Stimulated activated CD8-positive, alpha-beta memory T cell treated with anti-CD3 and anti-CD28 coated beads, Interleukin-12 subunit alpha, Interleukin-12 subunit beta, amount 100 ng/mL, for 4 hours (primary cell): ENCODE measurements around the gene U2AF2.

Experiments
- DNase-seq: peaks from one replicate; pipeline ENCODE4 v3.0.0-alpha.2; 2020; ENCODE audit warnings: low read depth

U2AF2 gene

DNA sequence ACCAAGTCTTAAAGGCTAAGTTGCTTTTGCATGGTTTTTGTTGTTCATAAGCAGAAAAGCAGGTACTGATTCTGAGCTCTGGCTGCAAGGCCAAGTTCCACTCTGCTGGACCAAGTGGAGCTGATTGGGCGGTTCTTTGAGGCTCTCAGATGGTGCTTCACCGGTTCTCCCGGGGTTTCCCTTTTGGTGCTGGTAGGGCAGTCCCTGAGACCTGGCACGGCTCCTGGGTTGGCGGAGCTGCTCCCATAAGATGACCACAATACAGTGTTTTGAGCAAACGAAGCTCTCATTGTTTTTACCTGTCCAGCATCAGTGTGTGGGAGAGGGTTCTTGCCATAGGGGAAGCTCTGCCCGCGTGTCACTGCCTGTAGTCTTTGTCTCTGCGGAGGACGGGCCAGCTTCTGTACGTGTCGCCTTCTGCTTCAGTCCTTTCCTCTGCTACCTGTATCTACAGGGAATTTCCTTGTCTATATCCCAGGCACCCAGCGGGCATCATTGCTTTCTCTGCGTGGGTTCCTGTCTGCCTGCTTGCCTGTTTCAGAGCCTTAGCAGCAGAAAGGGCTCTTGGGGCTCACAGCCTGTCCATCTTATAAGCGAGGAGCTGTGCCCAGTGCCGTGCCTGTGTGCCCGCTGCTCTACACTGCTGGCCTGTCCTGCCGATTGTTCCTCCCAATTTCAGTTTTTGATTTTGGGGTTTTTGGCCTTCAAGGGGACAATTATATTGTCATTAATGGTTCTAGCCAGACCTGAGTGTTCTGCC is 2.3 kb downstream of the U2AF2 start:
- no peak for DNase-seq

- DNase-seq = no peak
Measured at GRCh38 chr19:55658846-55659459, 4.1 kb downstream of the U2AF2 start.

GRCh38 chr19:55659822-55660221 is 5.0 kb downstream of the U2AF2 start:
- DNase-seq = no peak

DNA sequence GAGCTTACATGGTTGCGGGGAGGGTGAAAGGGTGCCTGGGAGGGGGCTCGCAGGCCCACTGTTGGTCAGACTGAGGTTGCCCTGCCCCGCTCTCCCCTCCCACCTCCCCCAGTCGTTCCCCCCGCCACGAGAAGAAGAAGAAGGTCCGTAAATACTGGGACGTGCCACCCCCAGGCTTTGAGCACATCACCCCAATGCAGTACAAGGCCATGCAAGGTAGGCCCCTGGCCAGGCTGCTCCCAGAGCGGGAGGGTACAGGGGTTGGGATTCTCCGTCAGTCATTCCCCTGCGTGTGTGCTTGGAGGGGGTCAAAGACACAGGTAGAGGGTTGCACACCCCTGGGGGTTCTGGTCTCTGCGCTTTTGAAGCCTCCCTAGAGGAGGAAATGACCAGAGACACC is 5.6 kb downstream of the U2AF2 start:
- DNase-seq = no peak

GRCh38 chr19:55660991-55661390 is 6.2 kb downstream of the U2AF2 start:
- no peak for DNase-seq

GRCh38 chr19:55661826-55662225 is 7.0 kb downstream of the U2AF2 start:
- no peak for DNase-seq

GRCh38 chr19:55663846-55664536 is 9.2 kb downstream of the U2AF2 start:
- DNase-seq = no peak

- no peak for DNase-seq
Measured at GRCh38 chr19:55666343-55667005, 11.6 kb downstream of the U2AF2 start.

GRCh38 chr19:55667006-55667381 is 12.2 kb downstream of the U2AF2 start:
- DNase-seq = no peak

- DNase-seq = no peak
Measured at GRCh38 chr19:55667511-55667910, 12.7 kb downstream of the U2AF2 start.

GRCh38 chr19:55667958-55668357 is 13.1 kb downstream of the U2AF2 start:
- no peak for DNase-seq

GRCh38 chr19:55668603-55669348 is 13.9 kb downstream of the U2AF2 start:
- DNase-seq = no peak

GRCh38 chr19:55669418-55670279 is 14.8 kb downstream of the U2AF2 start:
- DNase-seq = no peak

DNA sequence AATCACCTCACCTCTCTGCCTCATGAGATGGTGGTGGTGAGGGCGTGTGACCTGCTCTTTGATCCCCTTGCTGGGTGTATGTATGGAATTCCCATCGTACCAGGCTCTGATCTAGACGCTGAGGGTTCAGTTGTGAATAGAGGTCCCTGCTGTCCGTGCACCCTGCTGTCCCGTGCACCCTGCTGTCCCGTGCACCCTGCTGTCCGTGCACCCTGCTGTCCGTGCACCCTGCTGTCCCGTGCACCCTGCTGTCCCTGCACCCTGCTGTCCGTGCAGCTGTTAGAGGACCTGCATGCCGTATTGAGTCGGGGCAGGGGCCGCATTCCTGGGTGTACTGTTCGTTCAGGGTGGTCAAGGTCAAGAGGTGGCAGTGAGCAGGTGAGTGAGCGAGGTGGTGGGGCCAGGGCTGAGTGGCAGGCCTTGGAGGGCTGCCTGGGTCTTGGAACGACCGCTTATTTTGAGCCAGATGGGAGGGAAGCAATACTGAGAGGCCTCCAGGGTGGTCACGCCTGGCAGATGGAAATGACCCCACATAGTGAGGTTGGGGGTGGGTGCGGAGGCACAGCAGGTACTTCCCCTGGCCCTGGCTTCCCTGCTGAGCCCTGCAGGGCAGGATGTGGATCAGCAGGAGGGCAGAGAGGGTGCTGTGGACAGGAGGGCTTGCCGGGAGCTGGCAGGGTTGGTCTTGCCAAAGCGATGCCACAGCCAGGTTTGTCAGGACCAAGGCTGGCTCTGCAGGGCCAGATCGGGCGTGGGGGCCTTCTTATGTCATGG is 15.6 kb downstream of the U2AF2 start:
- no peak for DNase-seq

- no peak for DNase-seq
Measured at GRCh38 chr19:55671054-55671378, 16.2 kb downstream of the U2AF2 start.

DNA sequence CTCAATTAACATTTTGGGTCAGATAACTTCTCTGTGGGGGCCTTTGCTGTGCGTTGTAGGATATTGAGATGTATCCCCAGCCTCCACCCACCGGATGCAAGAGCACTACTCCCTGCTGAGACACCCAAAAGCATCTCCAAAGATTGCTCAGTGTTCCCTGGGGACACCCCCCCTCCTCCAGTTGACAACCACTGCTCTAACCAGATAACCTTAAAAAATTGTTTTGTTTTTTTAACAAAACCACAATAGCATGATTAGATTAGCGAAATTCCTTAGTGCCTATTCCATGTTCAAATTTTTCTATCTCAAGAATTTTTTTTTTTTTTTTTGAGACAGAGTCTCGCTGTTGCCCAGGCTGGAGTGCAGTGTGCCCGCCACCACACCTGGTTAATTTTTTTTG is 17.6 kb downstream of the U2AF2 start:
- no peak for DNase-seq

- no peak for DNase-seq
Measured at GRCh38 chr19:55673465-55673864, 18.6 kb downstream of the U2AF2 start.

DNA sequence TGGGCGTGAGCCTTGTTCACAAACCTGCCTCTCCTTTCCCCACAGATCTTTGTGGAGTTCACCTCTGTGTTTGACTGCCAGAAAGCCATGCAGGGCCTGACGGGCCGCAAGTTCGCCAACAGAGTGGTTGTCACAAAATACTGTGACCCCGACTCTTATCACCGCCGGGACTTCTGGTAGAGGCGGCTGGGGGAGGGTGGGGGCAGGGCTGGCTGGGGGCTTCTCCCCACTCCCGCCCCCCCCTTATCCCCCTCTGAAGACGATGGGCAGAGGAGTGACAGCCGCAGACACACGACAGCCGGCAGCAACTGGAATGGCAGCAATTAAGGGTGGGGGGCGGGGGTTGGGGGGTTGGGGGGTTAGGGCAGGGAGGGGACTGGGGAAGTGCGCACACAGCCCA is 19.1 kb downstream of the U2AF2 start:
- no peak for DNase-seq

- no peak for DNase-seq
Measured at GRCh38 chr19:55674459-55674840, 19.6 kb downstream of the U2AF2 start.

- DNase-seq = peak; percentile 97
Measured at GRCh38 chr19:55674841-55675660, 20.2 kb downstream of the U2AF2 start, which contains the start of gene EPN1. Gene EPN1, plus strand, starts transcription at chr19:55675226. Its CDS starts 3,402 bp downstream, at chr19:55678628.
